Omental fat pad (tissue), 4 donors: ENCODE data around the gene GRHPR. TPM values are rescaled to one million over a fixed set of nuclear protein-coding genes. Genes with fewer than 3 reads are reported as not detected.

ENCODE experiments used
- ATAC-seq: fragments of 150-250 bp; one replicate; pipeline ENCODE4 v1.9.1; 2016; ENCODE audit warnings: mild to moderate bottlenecking, moderate library complexity; ENCODE audit not compliant: low FRiP score
- DNase-seq: peaks from one replicate; pipeline ENCODE4 v3.0.0-alpha.2; 2019; ENCODE audit warnings: low spot score
- CTCF ChIP-seq, 3 donors: fragments of 450-650 bp; IDR thresholded peaks; one replicate each; pipeline ENCODE4 v1.5.1; 2016 to 2017; ENCODE audit warnings: antibody characterized with exemption in 3 of 3, mild to moderate bottlenecking in 3 of 3, moderate library complexity in 2 of 3
- total RNA-seq, 4 donors: library from RNA; depleted of rRNA; stranded (reverse); fragments of >200 nt; gene quantifications; one replicate each; pipeline ENCODE4 v1.1.0, GENCODE V29; 2016

Gene GRHPR
- total RNA-seq, 4 donors from 2014 or later, result 92.8 to 162 (median 142) TPM

GRCh38 chr9:37454238-37454637, 31.7 kb downstream of the GRHPR start:
- DNase-seq, result no peak
- ATAC-seq, result no peak
- no peak for TF ChIP-seq CTCF (IDR thresholded peaks at IDR 0.05)

GRCh38 chr9:37455884-37456647, 33.6 kb downstream of the GRHPR start:
- TF ChIP-seq CTCF (IDR thresholded peaks at IDR 0.05), result no peak
- DNase-seq (no peak), ATAC-seq (no peak)

DNA sequence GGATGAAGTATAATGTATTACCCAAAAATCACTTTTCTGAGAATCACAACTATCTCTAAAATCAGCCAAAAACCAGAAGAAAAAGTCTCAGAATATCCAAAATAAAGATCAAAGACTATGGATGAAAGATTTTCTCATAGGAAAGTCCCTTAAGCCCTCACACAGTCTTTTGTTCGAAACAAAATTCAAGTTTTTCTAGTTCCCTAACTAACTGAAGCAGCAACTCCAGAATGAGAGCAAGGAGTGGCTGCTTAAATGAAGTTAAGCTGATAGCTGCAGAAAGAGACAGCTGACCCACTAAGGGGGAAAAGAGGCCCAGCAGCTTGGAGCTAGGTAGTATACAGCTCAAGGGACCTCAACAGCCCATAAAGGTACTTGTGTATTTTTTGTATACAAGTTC, 34.3 kb downstream of the GRHPR start:
- TF ChIP-seq CTCF (IDR thresholded peaks at IDR 0.05), result no peak
- ATAC-seq (no peak), DNase-seq (no peak)

DNA sequence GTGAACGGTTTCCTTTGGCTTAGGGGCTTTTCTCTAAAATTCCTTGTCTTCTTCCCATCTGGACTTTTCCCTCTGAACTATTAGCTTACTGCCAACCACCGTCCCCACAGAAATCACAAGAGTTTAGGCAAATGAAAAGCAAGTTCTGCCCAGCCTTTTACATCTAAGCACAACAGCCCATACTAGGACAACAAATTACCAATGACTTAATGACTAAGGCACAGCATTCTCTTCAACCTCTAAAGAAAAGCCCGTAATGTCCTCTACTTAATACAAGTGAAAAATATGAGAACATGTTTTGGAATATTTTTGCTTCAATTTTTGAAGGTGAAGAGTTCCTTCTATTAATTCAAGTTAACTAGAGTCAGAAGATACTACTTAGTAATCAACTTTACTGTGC, 41.5 kb downstream of the GRHPR start:
- TF ChIP-seq CTCF (IDR thresholded peaks at IDR 0.05), result no peak
- ATAC-seq (no peak), DNase-seq (no peak)

DNA sequence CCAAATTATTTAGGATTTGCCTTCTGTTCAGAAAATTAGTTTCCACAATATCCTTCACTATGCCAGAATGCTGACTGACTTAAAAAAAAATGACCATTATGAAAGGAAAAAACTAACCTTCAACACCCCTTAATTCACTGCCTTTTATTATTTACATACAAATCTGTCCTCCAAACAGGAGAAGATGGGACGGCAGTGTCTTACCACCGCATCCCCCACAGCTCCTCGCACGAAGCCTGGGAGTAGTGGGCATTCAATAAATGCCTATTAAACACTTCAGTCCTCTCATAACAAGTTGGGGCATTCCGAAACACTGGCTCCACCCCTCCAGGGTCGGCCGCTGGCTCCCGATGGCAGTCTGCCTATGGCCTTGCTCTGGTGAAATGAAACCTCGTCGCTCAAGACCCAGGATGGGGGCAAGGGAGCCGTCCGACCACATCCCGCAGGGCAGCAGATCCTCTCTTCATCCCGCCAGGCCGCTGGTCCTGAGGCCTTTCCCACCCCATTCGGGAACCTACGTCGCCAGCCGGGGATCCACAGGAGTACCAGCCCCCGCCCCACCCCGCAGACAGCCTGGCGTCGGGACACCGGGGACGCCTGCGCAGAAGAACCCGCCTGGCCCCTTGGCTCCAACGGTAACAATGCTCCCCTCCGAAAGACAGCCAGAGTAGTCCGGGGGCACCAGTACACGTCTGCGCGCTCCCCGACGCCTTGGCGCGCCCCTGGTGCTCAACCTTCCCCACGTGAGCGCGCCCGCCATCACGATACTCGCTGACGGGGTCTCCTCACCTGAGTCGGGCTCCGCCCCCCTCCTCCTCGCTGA, 42.1 kb downstream of the GRHPR start:
- TF ChIP-seq CTCF (IDR thresholded peaks at IDR 0.05), result no peak
- DNase-seq, result peak; percentile 51
- ATAC-seq, result peak; percentile 68

GRCh38 chr9:37465249-37466036, 42.9 kb downstream of the GRHPR start, which contains the start of gene ZBTB5:
ZBTB5 (minus strand) TSS chr9:37465450; CDS start chr9:37442551, 22,899 bp downstream.
- peak; percentile 92 for ATAC-seq
- DNase-seq, result peak; percentile 97
- TF ChIP-seq CTCF (IDR thresholded peaks at IDR 0.05), result peak in 1 of 3 donors; percentile 1
